ENCODE measurements around the gene C1QTNF2.

- TF ChIP-seq POLR2AphosphoS5 (IDR thresholded peaks at IDR 0.05; ENCODE audit: low read depth, low read length) (no peak), POLR2A (IDR thresholded peaks at IDR 0.05; ENCODE audit: low read depth, low read length) (no peak)
Measured at GRCh38 chr5:160357394-160357793, 13.0 kb downstream of the C1QTNF2 start.

Measured in GM12891 (cell line).